CD4-positive, alpha-beta T cell treated with Interleukin-10 for 1 hour (primary cell): ENCODE data around the gene ELOA2.
"Not testable (repeated sequence)": the region's sequence is repeated elsewhere in the genome, so short reads cannot be mapped to it uniquely, and the experiment has no call there.

ENCODE experiments used
- DNase-seq: peaks from one replicate; pipeline ENCODE4 v3.0.0-alpha.2; 2020

Gene ELOA2

GRCh38 chr18:47019870-47020269 is 15.6 kb downstream of the ELOA2 start:
- DNase-seq = not testable (repeated sequence)
